SHP77 treated with DMSO at 0.1 percent for 48 hours (cell line): ENCODE data around the gene MTSS2.
"Not testable (repeated sequence)": the region's sequence is repeated elsewhere in the genome, so short reads cannot be mapped to it uniquely, and the experiment has no call there.

Experiments
- DNase-seq: peaks from one replicate; lab custom pipeline; 2025; lab: John Stamatoyannopoulos, UW

MTSS2 gene

GRCh38 chr16:70651524-70651923 lies 34.3 kb downstream of the MTSS2 start:
- no peak for DNase-seq

GRCh38 chr16:70650216-70650615 lies 35.6 kb downstream of the MTSS2 start:
- no peak for DNase-seq

- DNase-seq, result no peak
Observed at GRCh38 chr16:70649300-70649699, 36.6 kb downstream of the MTSS2 start.

GRCh38 chr16:70648606-70649005 lies 37.2 kb downstream of the MTSS2 start:
- no peak for DNase-seq

- no peak for DNase-seq
Observed at GRCh38 chr16:70647441-70648359, 38.2 kb downstream of the MTSS2 start.

- peak; percentile 96 for DNase-seq
Observed at GRCh38 chr16:70646260-70647241, 39.3 kb downstream of the MTSS2 start, which contains the start of gene IL34. Gene IL34 (plus strand): TSS chr16:70646559. CDS start chr16:70646948, 389 bp downstream.

GRCh38 chr16:70644763-70645597 lies 40.9 kb downstream of the MTSS2 start:
- DNase-seq, result no peak

- not testable (repeated sequence) for DNase-seq
Observed at GRCh38 chr16:70643264-70643663, 42.6 kb downstream of the MTSS2 start.

- DNase-seq, result no peak
Observed at GRCh38 chr16:70642633-70643032, 43.2 kb downstream of the MTSS2 start.

- DNase-seq, result peak; percentile 43
Observed at GRCh38 chr16:70638814-70639792, 46.8 kb downstream of the MTSS2 start.
